Gastroesophageal sphincter (tissue), 4 donors: Measurements from ENCODE around the gene OSCAR. TPM values are rescaled to one million over a fixed set of nuclear protein-coding genes. Genes with fewer than 3 reads are reported as not detected.

Experiments used
- ATAC-seq: fragments of 150-250 bp; one replicate; pipeline ENCODE4 v1.9.1; 2016; ENCODE audit warnings: mild to moderate bottlenecking, moderate library complexity
- H3K27ac ChIP-seq, 4 donors: fragments of 200-600 bp; sonication (generic) in 3 of 4; 1 replicate in 3 of 4; 2 replicates in 1 of 4; pipeline ENCODE4 v1.5.1; 2016 to 2019
- H3K27me3 ChIP-seq: fragments of 200-600 bp; sonication (generic); one replicate; pipeline ENCODE4 v1.5.1; 2019
- H3K36me3 ChIP-seq, 2 donors: fragments of 200-600 bp; sonication (generic); one replicate each; pipeline ENCODE4 v1.5.1; 2019; ENCODE audit warnings: control low read depth in 1 of 2
- H3K4me1 ChIP-seq, 3 donors: fragments of 200-600 bp; sonication (generic); 1 replicate in 2 of 3; 2 replicates in 1 of 3; pipeline ENCODE4 v1.5.1; 2016 to 2019; ENCODE audit warnings: control low read depth in 2 of 3
- H3K4me3 ChIP-seq, 2 donors: fragments of 200-600 bp; sonication (generic); one replicate each; pipeline ENCODE4 v1.5.1; 2019; ENCODE audit warnings: mild to moderate bottlenecking in 1 of 2, moderate library complexity in 1 of 2
- H3K9me3 ChIP-seq, 3 donors: fragments of 200-600 bp; sonication (generic); one replicate each; pipeline ENCODE4 v1.5.1; 2017 to 2019; ENCODE audit warnings: control low read depth in 2 of 3
- EP300 ChIP-seq: sonication (generic); formaldehyde crosslinking; IDR thresholded peaks from one replicate; pipeline ENCODE4 v1.6.1; 2017; ENCODE audit warnings: antibody characterized with exemption, mild to moderate bottlenecking
- POLR2A ChIP-seq, 2 donors: fragments of 450-650 bp; IDR thresholded peaks; one replicate each; pipeline ENCODE4 v1.6.1; 2017; ENCODE audit warnings: antibody characterized with exemption in 2 of 2, mild to moderate bottlenecking in 2 of 2, moderate library complexity in 1 of 2
- POLR2AphosphoS5 ChIP-seq: sonication (generic); formaldehyde crosslinking; IDR thresholded peaks from one replicate; pipeline ENCODE4 v1.6.1; 2017; ENCODE audit warnings: antibody characterized with exemption
- WGBS, 2 donors: methylation state at CpG; one replicate each; pipeline ENCODE4 v1.1.5; 2018; ENCODE audit warnings: low coverage in 1 of 2; 5-methylcytosine and 5-hydroxymethylcytosine counted together
- total RNA-seq, 4 donors: library from RNA; depleted of rRNA; stranded (reverse); fragments of >200 nt; gene quantifications; one replicate each; pipeline ENCODE4 v1.1.0, GENCODE V29; 2016
- TF ChIP-seq, protein P1 (sequence below), 4 experiments: fragments of 200-600 bp in 2 of 4; fragments of 450-650 bp in 2 of 4; sonication (generic) in 1 of 4; IDR thresholded peaks; one replicate each; pipeline ENCODE4 v1.5.1; 2017 to 2019; ENCODE audit warnings: antibody characterized with exemption in 4 of 4, mild to moderate bottlenecking in 2 of 4, moderate library complexity in 2 of 4

Gene OSCAR
- total RNA-seq, 4 donors from 2014 or later = 1.2 to 2.4 (median 2.1) TPM; not detected in 1

DNA sequence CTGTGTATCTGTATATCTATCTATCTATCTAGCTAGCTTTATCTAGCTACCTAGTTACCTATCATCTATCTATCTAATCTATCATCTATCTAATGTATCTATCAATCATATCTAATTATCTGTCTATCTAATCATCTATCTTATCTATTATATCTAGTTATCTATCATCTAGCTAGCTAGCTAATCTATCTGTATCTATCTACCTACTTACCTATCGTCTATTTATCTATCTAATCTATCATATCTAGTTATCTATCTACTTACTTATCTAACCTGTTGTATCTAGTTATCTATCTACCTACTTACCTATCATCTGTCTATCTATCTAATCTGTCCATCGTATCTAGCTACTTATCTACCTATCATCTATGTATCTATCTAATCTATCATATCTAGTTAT is 54.8 kb downstream of the OSCAR start:
- Histone ChIP-seq H3K9me3 (peaks cover 0 to 26% (median 2%) of the 10 kb centered on the region in 3 donors), H3K27ac (no peak overlapping the region), H3K27me3 (peaks cover 90% of the 10 kb centered on the region), H3K4me3 (no peak overlapping the region), H3K36me3 (no peaks in the 10 kb centered on the region), H3K4me1 (no peaks in the 10 kb centered on the region)
- ATAC-seq = no peak
- 83 to 91% methylated on average over 2 of the region's 2 CpGs for WGBS, 2 donors
- no peak for TF ChIP-seq EP300
- TF ChIP-seq POLR2A (IDR thresholded peaks at IDR 0.05) = no peak
- TF ChIP-seq POLR2AphosphoS5 = no peak
- TF ChIP-seq, protein P1, sequence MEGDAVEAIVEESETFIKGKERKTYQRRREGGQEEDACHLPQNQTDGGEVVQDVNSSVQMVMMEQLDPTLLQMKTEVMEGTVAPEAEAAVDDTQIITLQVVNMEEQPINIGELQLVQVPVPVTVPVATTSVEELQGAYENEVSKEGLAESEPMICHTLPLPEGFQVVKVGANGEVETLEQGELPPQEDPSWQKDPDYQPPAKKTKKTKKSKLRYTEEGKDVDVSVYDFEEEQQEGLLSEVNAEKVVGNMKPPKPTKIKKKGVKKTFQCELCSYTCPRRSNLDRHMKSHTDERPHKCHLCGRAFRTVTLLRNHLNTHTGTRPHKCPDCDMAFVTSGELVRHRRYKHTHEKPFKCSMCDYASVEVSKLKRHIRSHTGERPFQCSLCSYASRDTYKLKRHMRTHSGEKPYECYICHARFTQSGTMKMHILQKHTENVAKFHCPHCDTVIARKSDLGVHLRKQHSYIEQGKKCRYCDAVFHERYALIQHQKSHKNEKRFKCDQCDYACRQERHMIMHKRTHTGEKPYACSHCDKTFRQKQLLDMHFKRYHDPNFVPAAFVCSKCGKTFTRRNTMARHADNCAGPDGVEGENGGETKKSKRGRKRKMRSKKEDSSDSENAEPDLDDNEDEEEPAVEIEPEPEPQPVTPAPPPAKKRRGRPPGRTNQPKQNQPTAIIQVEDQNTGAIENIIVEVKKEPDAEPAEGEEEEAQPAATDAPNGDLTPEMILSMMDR (IDR thresholded peaks at IDR 0.05) = no peak

Other genes with a start within 250 kb of the OSCAR start
- 100 to 1,000 TPM; 103 to 355 (median 140) TPM for gene MYADM, start 232.9 kb downstream of the OSCAR start, total RNA-seq
- gene PRKCG, start 218.6 kb downstream of the OSCAR start, total RNA-seq = not detected
- not detected for gene CACNG7, start 191.5 kb downstream of the OSCAR start, total RNA-seq
- under 1 TPM in 2 of 4 donors, not detected in 2; 0.04 to 0.16 TPM for gene CACNG8, start 137.9 kb downstream of the OSCAR start, total RNA-seq
- gene CACNG6, start 109.2 kb downstream of the OSCAR start, total RNA-seq = not detected
- not detected for gene VSTM1, start 36.9 kb downstream of the OSCAR start, total RNA-seq
- not detected for gene TARM1, start 19.4 kb downstream of the OSCAR start, total RNA-seq
- 10 to 100 TPM; 14.2 to 37.7 (median 21.5) TPM for gene NDUFA3, start 2.1 kb upstream of the OSCAR start, total RNA-seq
- gene TFPT, start 14.9 kb upstream of the OSCAR start, total RNA-seq = 10 to 100 TPM; 12.5 to 20.9 (median 15.2) TPM
- gene PRPF31, start 15.0 kb upstream of the OSCAR start, total RNA-seq = 10 to 100 TPM; 51.6 to 67.1 (median 53.8) TPM
- 10 to 100 TPM; 14.7 to 32.4 (median 23.1) TPM for gene CNOT3, start 37.0 kb upstream of the OSCAR start, total RNA-seq
- 10 to 100 TPM in 3 of 4 donors, 1 to 10 TPM in 1; 8.2 to 12.8 (median 11.1) TPM for gene LENG1, start 58.9 kb upstream of the OSCAR start, total RNA-seq
- gene TMC4, start 72.4 kb upstream of the OSCAR start, total RNA-seq = 1 to 10 TPM in 1 of 4 donors, under 1 TPM in 2, not detected in 1; 0.16 to 3.1 (median 0.31) TPM
- gene MBOAT7, start 88.8 kb upstream of the OSCAR start, total RNA-seq = 10 to 100 TPM; 28.4 to 64.3 (median 36.5) TPM
- 10 to 100 TPM; 57.4 to 73.2 (median 69.8) TPM for gene TSEN34, start 90.5 kb upstream of the OSCAR start, total RNA-seq
- gene RPS9, start 100.1 kb upstream of the OSCAR start, total RNA-seq = 1,000 to 10,000 TPM; 1,142 to 2,786 (median 1,584) TPM
- gene LILRB3, start 122.2 kb upstream of the OSCAR start, total RNA-seq = 10 to 100 TPM in 3 of 4 donors, 1 to 10 TPM in 1; 6.8 to 29.9 (median 21.3) TPM
- 1 to 10 TPM in 3 of 4 donors, under 1 TPM in 1; 0.31 to 4.2 (median 2.2) TPM for gene LILRA6, start 142.0 kb upstream of the OSCAR start, total RNA-seq
- 10 to 100 TPM; 12.5 to 17.5 (median 15.1) TPM for gene LILRB5, start 156.5 kb upstream of the OSCAR start, total RNA-seq
- 1 to 10 TPM in 3 of 4 donors, under 1 TPM in 1; 0.93 to 5.0 (median 1.9) TPM for gene LILRB2, start 180.3 kb upstream of the OSCAR start, total RNA-seq
- 1 to 10 TPM in 3 of 4 donors, not detected in 1; 2.7 to 8.6 (median 2.8) TPM for gene LILRA5, start 212.4 kb upstream of the OSCAR start, total RNA-seq
- gene LILRA4, start 238.4 kb upstream of the OSCAR start, total RNA-seq = not detected